ENCODE data around the gene TOX2. TPM values are rescaled to one million over a fixed set of nuclear protein-coding genes. Genes with fewer than 3 reads are reported as not detected.

TOX2 gene
- total and polyA plus RNA-seq, 2 of the 4 experiments (the other 2 are of a cell fraction): 1.3 to 17.5 TPM

- BruUV-seq (replicated peaks): no TSS peak
- peak overlapping the region; percentile 89 for H4K91ac ChIP-seq (ENCODE audit: insufficient read depth, low read depth, low read length)
- dilution Hi-C loops (cut with HindIII; ENCODE audit: low sequenced_read_pairs, unreplicated experiment): no loop called here
- in situ Hi-C loops (cut with MboI; ENCODE audit: low sequenced_read_pairs): no loop called here
- H3K56ac ChIP-seq (ENCODE audit: extremely low read depth, insufficient read depth, low read length): peak overlapping the region; percentile 60; the same call in 1 of the 2 replicates
- intact Hi-C loops (cut with micrococcal nuclease): no loop called here
- H4K5ac ChIP-seq (ENCODE audit: low read depth, low read length): peak overlapping the region; percentile 60; the same call in 1 of the 2 replicates
- no peaks in the 10 kb centered on the region for H3K27me3 ChIP-seq (ENCODE audit: control insufficient read depth, insufficient read depth, low read length)
- peak overlapping the region; percentile 47 for H2BK5ac ChIP-seq (ENCODE audit: low read depth, low read length, poor library complexity, severe bottlenecking)
- H3K9me1 ChIP-seq (ENCODE audit: insufficient read depth, low read length): peaks cover 62% of the 10 kb centered on the region
- H3K4me3 ChIP-seq (ENCODE audit: insufficient read depth, low read depth, low read length): no peak overlapping the region
- peaks cover 44% of the 10 kb centered on the region for H3K4me1 ChIP-seq (ENCODE audit: control insufficient read depth, insufficient read depth, low read length)
- WGBS, 2 experiments (ENCODE audit: extremely low coverage in 2 of 2, insufficient read length in 1 of 2): 60% methylated on average over 1 of the region's 6 CpGs; no CpG with 5 or more reads in 1 of the 2 experiments
- peak overlapping the region; percentile 78 for H3K27ac ChIP-seq (ENCODE audit: insufficient read depth, low read length)
- H3K18ac ChIP-seq (ENCODE audit: low read depth, low read length): peak overlapping the region; percentile 7
- POLR2A ChIA-PET (ENCODE audit: unreplicated experiment): interaction anchor here (1.1 kb wide), 1 partner anchor 24 kb away, joined by 3 read pairs; no protein-coding TSS in a partner anchor
- DNase-seq: no peak
- peaks cover 53 to 92% of the 10 kb centered on the region in 2 experiments for H3K79me1 ChIP-seq (ENCODE audit: low read depth in 1 of 2, low read length in 2 of 2)
- no peak overlapping the region; the same call in 1 of the 2 replicates for H3K9ac ChIP-seq (ENCODE audit: low read depth, low read length)
- no peak for ATAC-seq (ENCODE audit: low read depth)
- no peaks in the 10 kb centered on the region; the same call in 1 of the 2 replicates for H4K20me1 ChIP-seq (ENCODE audit: insufficient read depth, low read length)
- H3K36me3 ChIP-seq (ENCODE audit: control insufficient read depth, insufficient read depth, low read length): no peaks in the 10 kb centered on the region; the same call in 1 of the 2 replicates
- H4K8ac ChIP-seq (ENCODE audit: low read depth in 2 of 2, low read length in 2 of 2): peak overlapping the region; percentile 78 to 82; a peak in 3 of 4 replicates
- peak overlapping the region; percentile 34; the same call in 1 of the 2 replicates for H3K23ac ChIP-seq (ENCODE audit: low read depth, low read length)
- peak overlapping the region; percentile 96 for H2BK120ac ChIP-seq (ENCODE audit: low read depth, low read length)
- no peak overlapping the region for H3K4me2 ChIP-seq (ENCODE audit: low read depth, low read length)
- TF ChIP-seq CHD1 (IDR thresholded peaks at IDR 0.05; ENCODE audit: low read depth, low read length): no peak
- no peak for TF ChIP-seq MXI1 (IDR thresholded peaks at IDR 0.05; ENCODE audit: borderline replicate concordance, low read depth, low read length)
- TF ChIP-seq CTCF (conservative IDR thresholded peaks at IDR 0.05; ENCODE audit: low read depth, low read length): no peak
- no peak for TF ChIP-seq POLR2A (IDR thresholded peaks at IDR 0.05; ENCODE audit: low read depth, low read length)
- no peak for TF ChIP-seq ELK1 (IDR thresholded peaks at IDR 0.05; ENCODE audit: borderline replicate concordance, low read depth, low read length)
- TF ChIP-seq MAFK (IDR thresholded peaks at IDR 0.05; ENCODE audit: low read depth, low read length): no peak
- no peak for TF ChIP-seq USF2 (IDR thresholded peaks at IDR 0.05; ENCODE audit: low read depth, low read length)
- no peak for TF ChIP-seq BHLHE40 (IDR thresholded peaks at IDR 0.05; ENCODE audit: low read depth, low read length)
- no peak for TF ChIP-seq MAZ (IDR thresholded peaks at IDR 0.05; ENCODE audit: borderline replicate concordance, low read depth, low read length)
- TF ChIP-seq RFX5 (IDR thresholded peaks at IDR 0.05; ENCODE audit: low read depth, low read length): no peak
- no peak for TF ChIP-seq SMC3 (IDR thresholded peaks at IDR 0.05; ENCODE audit: low read depth, low read length)
- no peak for TF ChIP-seq FOS (IDR thresholded peaks at IDR 0.05; ENCODE audit: low read depth, low read length)
- TF ChIP-seq CEBPB (IDR thresholded peaks at IDR 0.05; ENCODE audit: low read depth, low read length): no peak
- TF ChIP-seq RAD21 (IDR thresholded peaks at IDR 0.05; ENCODE audit: low read length): no peak
- no peak for TF ChIP-seq NFE2L2 (IDR thresholded peaks at IDR 0.05; ENCODE audit: low read depth, low read length)
- no peak for TF ChIP-seq RCOR1 (IDR thresholded peaks at IDR 0.05; ENCODE audit: insufficient replicate concordance, low read length)
- H2AFZ ChIP-seq (replicated peaks; ENCODE audit: low read length, poor library complexity): no peak overlapping the region
- peak overlapping the region; percentile 97 for H3K14ac ChIP-seq (replicated peaks; ENCODE audit: low read depth, low read length)
- H3K9me3 ChIP-seq (ENCODE audit: control insufficient read depth, insufficient read depth, low read length): no peaks in the 10 kb centered on the region
- peak overlapping the region; percentile 98 for H3K4ac ChIP-seq (ENCODE audit: low read depth, low read length)
- CTCF ChIA-PET: interaction anchor here (0.5 to 1.7 kb wide), 2 partner anchors 12 to 23 kb away, joined by 3 to 6 read pairs; no protein-coding TSS in a partner anchor
- peak overlapping the region; percentile 68 for H2AK9ac ChIP-seq (replicated peaks; ENCODE audit: low read depth, low read length, poor library complexity)
- peak overlapping the region; percentile 97 for H2BK20ac ChIP-seq (ENCODE audit: low read depth, low read length)
- H2BK15ac ChIP-seq (ENCODE audit: low read depth, low read length): peak overlapping the region; percentile 88; the same call in 2 of the 3 replicates
- peak overlapping the region; percentile 97 for H2AK5ac ChIP-seq (ENCODE audit: low read depth, low read length)
Measured at GRCh38 chr20:43954704-43955061, 40.0 kb downstream of the TOX2 start.

Data from IMR-90 (cell line).